ENCODE results near the gene DELE1.
"Not testable (repeated sequence)": the region's sequence is repeated elsewhere in the genome, so short reads cannot be mapped to it uniquely, and the experiment has no call there.

DELE1 gene

DNA sequence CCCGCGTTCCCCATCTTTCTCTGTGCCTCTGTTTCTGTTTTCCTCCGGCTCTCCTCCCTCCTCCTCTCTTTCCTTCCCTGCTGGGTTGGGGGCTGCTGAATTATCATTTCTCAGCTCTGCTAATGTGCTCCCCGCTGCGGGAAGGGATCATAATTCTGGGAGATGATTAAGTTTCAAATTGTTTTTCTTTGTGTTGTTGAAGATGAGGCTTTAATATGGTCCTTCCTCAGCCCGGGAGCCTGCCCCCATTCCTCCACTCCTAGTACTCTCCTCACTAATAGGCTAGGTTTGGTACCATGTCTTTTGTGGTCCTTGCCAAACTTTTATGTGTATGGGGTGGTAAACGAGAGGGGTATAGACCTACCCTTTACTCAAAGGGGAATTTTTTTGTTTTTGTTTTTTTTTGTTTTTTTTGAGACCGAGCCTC lies 39.8 kb upstream of the DELE1 start:
- no peak for DNase-seq (ENCODE audit: low spot score)

GRCh38 chr5:141889282-141889871 lies 34.3 kb upstream of the DELE1 start:
- DNase-seq (ENCODE audit: low spot score): no peak

- DNase-seq (ENCODE audit: low spot score): not testable (repeated sequence)
Measured at GRCh38 chr5:141890429-141890828, 33.2 kb upstream of the DELE1 start.

DNA sequence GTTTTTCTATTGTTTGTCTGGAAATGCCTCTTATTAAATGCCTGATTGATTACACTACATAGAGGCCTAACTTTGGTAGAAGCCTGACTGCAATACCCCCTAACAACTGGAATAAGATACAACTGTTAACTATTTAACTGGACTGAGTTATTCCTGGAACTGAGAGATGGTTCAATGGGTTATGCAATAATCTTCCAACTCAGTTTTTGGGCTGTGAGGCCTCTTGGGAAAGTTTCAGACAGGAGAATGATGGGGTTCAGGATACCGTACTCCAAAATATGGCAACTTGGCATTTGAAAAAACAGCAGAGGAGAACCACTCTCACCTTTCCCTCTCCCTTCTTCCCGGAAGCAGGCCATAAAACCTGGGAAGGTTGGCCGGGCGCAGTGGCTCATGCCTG lies 26.2 kb upstream of the DELE1 start:
- DNase-seq (ENCODE audit: low spot score): no peak

DNA sequence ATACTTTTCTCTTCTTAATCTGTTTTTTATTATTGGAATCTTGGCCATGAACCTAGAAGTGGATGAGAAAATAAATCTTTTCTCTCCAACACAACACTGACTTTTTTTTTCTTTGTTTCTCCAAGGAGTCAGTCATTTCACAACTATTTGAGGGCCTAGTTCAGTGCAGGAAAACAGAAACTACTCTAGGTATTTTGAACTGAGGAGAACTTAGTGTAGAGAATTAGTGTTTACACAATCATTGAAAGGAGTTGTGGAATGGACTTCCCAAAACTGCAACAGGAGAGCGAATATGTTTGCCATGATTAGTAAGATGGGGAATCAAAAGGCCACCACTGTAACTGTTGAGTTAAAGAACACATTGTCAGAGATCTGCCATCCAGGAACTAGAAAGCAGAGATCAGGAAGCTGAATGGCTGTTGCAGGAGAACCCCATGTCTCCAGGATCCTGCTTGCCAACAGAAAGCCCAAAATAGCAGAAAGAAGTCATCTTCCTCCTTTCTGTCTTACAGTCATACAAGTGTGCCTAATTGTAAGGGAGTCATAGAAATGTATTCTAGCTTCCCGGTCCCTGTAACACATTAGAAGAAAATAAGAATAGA lies 25.1 kb upstream of the DELE1 start:
- peak; percentile 54 for DNase-seq (ENCODE audit: low spot score)

DNA sequence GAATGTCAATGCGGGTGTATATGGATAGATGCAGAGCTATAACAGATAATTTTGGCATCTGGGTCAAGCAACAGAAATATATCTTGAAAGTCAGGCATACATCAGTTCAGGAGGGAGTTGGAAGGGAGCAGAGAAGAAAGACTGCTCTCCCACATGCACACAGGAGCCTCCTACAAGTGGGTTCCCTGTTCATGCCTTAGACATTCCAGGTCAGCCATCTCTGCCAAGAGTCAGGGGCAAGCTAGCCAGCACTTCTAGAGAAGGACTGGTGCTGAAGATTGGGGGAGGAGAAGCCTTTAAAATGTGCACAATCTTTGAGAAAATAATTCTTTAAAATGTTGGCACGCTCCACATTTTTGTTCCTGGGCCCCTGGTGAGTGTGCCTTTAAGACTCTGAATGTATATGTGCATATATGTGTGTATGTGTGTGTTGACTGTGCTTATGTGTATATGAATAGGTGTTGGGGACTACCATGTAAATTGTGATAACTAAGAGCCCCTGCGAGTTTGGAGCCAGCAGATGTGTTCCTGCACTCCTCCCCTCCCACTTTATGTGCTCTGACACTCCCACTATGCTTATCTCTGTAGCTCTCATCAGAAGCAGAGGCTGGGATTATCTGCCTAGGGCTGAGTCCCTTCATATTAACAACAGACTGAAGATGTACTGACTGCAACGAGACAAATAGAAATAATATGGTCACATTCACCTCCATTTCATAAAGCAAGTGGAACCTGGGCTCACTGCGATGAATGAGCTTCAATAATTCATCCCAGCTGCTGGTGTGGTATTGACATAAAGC lies 21.5 kb upstream of the DELE1 start:
- no peak for DNase-seq (ENCODE audit: low spot score)

- DNase-seq (ENCODE audit: low spot score): no peak
Measured at GRCh38 chr5:141903261-141903660, 20.4 kb upstream of the DELE1 start.

DNA sequence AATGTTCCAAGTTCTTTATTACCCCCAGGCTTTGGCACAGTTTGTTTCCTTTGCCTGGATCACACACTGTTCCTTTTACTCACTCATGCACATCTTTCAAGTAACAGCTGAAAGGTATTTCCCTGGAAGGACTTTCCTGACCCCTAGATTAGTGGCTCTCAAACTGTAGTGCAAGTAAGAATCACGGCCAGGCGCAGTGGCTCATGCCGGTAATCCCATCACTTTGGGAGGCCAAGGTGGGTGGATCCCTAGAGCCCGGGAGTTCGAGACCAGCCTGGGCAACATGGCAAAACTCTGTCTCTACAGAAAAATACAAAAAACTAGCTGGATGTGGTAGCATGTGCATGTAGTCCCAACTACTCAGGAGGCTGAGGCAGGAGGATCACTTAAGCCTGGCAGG lies 19.1 kb upstream of the DELE1 start:
- DNase-seq (ENCODE audit: low spot score): no peak

- DNase-seq (ENCODE audit: low spot score): no peak
Measured at GRCh38 chr5:141906517-141906916, 17.2 kb upstream of the DELE1 start.

DNA sequence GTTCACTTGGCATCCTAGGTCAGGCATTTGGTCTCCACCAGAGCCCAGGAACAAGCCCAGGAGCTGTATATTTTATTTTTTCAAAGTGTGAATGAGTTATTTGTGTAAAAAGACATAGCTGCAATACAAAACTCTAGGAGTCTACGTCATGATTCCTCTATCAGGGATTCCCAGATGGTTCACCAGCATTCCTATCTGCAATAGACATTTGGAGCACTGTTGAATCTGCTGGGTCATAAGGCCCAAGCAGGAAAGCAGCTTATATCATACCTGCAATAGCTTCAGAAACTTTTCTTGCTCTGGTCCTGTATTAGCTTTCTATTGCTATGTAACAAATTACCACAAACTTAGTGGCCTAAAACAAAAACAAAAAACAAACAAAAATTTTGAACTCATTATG lies 16.7 kb upstream of the DELE1 start:
- DNase-seq (ENCODE audit: low spot score): no peak

- no peak for DNase-seq (ENCODE audit: low spot score)
Measured at GRCh38 chr5:141908796-141909195, 14.9 kb upstream of the DELE1 start.

GRCh38 chr5:141909212-141909611 lies 14.5 kb upstream of the DELE1 start:
- DNase-seq (ENCODE audit: low spot score): no peak

- no peak for DNase-seq (ENCODE audit: low spot score)
Measured at GRCh38 chr5:141910271-141910673, 13.4 kb upstream of the DELE1 start.

- DNase-seq (ENCODE audit: low spot score): peak; percentile 45
Measured at GRCh38 chr5:141913560-141914198, 10.0 kb upstream of the DELE1 start.

GRCh38 chr5:141914199-141914743 lies 9.4 kb upstream of the DELE1 start:
- peak; percentile 70 for DNase-seq (ENCODE audit: low spot score)

- DNase-seq (ENCODE audit: low spot score): no peak
Measured at GRCh38 chr5:141914797-141915196, 8.9 kb upstream of the DELE1 start.

DNA sequence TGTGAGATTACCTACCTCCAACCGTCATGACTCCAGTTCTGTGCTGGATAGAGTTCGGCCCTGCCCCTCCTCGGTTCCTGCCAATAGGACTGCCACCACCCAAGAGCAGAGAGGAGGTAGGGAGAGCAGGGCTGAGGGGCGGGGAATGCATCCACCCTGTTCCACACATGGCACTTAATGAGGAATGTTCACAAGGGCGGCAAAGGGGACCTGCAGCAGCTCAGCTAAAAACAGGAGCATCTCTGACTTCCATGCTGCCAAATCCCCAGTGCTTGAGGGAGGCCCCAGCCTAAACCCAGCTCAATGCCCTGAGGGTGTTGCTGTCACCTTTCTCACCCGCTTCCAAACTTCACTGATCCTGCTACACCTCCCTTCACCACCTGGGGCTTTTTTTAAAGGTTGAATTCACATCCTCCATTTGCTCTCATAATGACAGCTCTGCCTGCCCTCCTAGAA lies 7.8 kb upstream of the DELE1 start:
- no peak for DNase-seq (ENCODE audit: low spot score)

GRCh38 chr5:141916522-141916921 lies 7.1 kb upstream of the DELE1 start:
- no peak for DNase-seq (ENCODE audit: low spot score)

DNA sequence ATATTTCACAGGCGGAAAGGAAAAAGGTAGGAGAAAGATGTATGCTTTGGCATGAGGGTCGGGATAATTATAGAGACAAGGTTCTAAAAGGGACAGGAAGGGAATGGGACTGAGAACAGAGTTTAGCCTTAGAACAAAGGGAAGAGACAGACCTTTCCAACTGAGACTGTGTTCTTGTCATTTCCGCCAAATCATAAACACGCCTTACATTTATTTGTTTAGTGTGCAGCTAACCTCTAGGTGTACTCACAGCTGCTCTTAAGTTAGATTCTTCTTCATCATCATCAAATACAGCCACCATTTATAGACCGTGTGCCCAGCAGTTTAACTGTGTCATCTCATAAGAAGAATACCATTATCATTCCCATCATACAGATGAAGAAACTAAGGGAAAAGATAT lies 5.9 kb upstream of the DELE1 start:
- no peak for DNase-seq (ENCODE audit: low spot score)

GRCh38 chr5:141919218-141920119 lies 4.2 kb upstream of the DELE1 start:
- no peak for DNase-seq (ENCODE audit: low spot score)

DNA sequence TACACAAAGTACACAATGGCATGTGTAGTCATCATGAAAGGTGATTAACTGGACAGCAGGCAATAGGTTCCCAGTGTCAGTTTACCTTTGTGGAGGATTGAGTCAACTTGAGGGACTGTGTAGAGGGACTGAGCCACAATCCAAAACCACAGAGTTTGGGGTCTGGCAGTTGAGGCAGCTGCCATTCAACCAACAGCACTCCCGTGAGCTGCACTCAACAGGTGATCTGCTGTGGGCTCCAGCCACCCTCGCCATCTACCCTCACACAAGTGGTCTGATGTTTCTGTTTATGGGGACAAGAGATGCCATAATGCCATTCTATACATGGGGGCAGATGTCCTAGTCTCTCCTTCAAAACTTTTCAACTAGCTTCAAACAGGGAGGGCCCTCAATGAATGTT lies 2.9 kb upstream of the DELE1 start:
- no peak for DNase-seq (ENCODE audit: low spot score)

Data from Ammon's horn (tissue), 1 donor.